Measurements from ENCODE around the gene APOF. TPM values are rescaled to one million over a fixed set of nuclear protein-coding genes. Genes with fewer than 3 reads are reported as not detected.

Gene APOF
- total RNA-seq, 1 experiment from 2014 or later: not detected

GRCh38 chr12:56377989-56378316, 15.3 kb upstream of the APOF start:
- Histone ChIP-seq H3K23me2 (ENCODE audit: insufficient read length, low read depth, low read length, poor library complexity, severe bottlenecking) (no peaks in the 10 kb centered on the region), H2BK120ac (ENCODE audit: low read depth, low read length, poor library complexity, severe bottlenecking) (no peak overlapping the region), H3K27me3 (ENCODE audit: insufficient read depth, low read length) (no peaks in the 10 kb centered on the region), H3K4me1 (ENCODE audit: insufficient read depth, low read length) (no peaks in the 10 kb centered on the region), H2BK5ac (ENCODE audit: insufficient read length, low read length) (no peak overlapping the region), H3T11ph (ENCODE audit: low read length) (no peak overlapping the region), H3K27ac (ENCODE audit: insufficient read length, low read depth, low read length) (no peak overlapping the region), H3K18ac (ENCODE audit: insufficient read length, low read depth, low read length) (no peak overlapping the region), H3K4ac (ENCODE audit: low read depth, low read length) (no peak overlapping the region), H2BK20ac (ENCODE audit: low read depth, low read length, poor library complexity, severe bottlenecking) (no peak overlapping the region), H2AK5ac (ENCODE audit: insufficient read length, low read length) (no peak overlapping the region), H2BK15ac (ENCODE audit: low read depth, low read length) (no peak overlapping the region), H4K91ac (ENCODE audit: insufficient read length, low read depth, low read length) (no peak overlapping the region), H3K4me2 (ENCODE audit: insufficient read depth, insufficient read length, low read length) (no peak overlapping the region), H3K56ac (ENCODE audit: insufficient read length, low read depth, low read length) (no peak overlapping the region), H3K79me2 (ENCODE audit: insufficient read depth, low read length) (no peaks in the 10 kb centered on the region), H3K9me3 (ENCODE audit: control insufficient read depth, low read depth, low read length) (no peaks in the 10 kb centered on the region), H3K79me1 (ENCODE audit: insufficient read depth, low read depth, low read length, poor library complexity, severe bottlenecking) (no peaks in the 10 kb centered on the region), H2BK12ac (ENCODE audit: insufficient read length, low read depth, low read length) (no peak overlapping the region), H4K5ac (ENCODE audit: insufficient read length, low read depth, low read length) (no peak overlapping the region), H3K23ac (ENCODE audit: insufficient read length, low read depth, low read length) (no peak overlapping the region), H2AFZ (ENCODE audit: low read length) (no peak overlapping the region), H4K20me1 (ENCODE audit: control insufficient read depth, insufficient read depth, insufficient read length) (no peaks in the 10 kb centered on the region), H3K9ac (ENCODE audit: extremely low read depth, insufficient read length, low read length) (no peak overlapping the region), H3K14ac (ENCODE audit: insufficient read depth, low read length) (no peak overlapping the region), H4K8ac (replicated peaks; ENCODE audit: insufficient read length, low read depth, low read length) (no peak overlapping the region)
- H3K36me3 Mint-ChIP-seq (ENCODE audit: insufficient read depth in 1 of 3, low read depth in 3 of 3): peaks cover 0 to 3% (median 0%) of the 10 kb centered on the region in 3 experiments; a peak in 2 of 7 replicates
- no peak overlapping the region for H3K4me3 Mint-ChIP-seq
- no peak for TF ChIP-seq CTCF (conservative IDR thresholded peaks at IDR 0.05)
- peaks cover 10 to 15% of the 10 kb centered on the region in 2 experiments for H3K4me1 Mint-ChIP-seq
- DNase-seq: no peak
- peaks cover 3% of the 10 kb centered on the region; the same call in 1 of the 2 replicates for H3K27me3 Mint-ChIP-seq (ENCODE audit: low read depth)
- WGBS (ENCODE audit: extremely low coverage, insufficient read length, low lambda C conversion rate): no CpG with 5 or more reads among the region's 1 CpG
- H3K9me3 Mint-ChIP-seq: peaks cover 6 to 7% of the 10 kb centered on the region in 2 experiments; a peak in 4 of 5 replicates
- H3K27ac Mint-ChIP-seq: no peak overlapping the region
